NK-92 (cell line): ENCODE data around the gene BSCL2.
"Not testable (repeated sequence)": the region's sequence is repeated elsewhere in the genome, so short reads cannot be mapped to it uniquely, and the experiment has no call there.

ENCODE experiments used
- DNase-seq: peaks from one replicate; lab custom pipeline; 2025; ENCODE audit not compliant: unreplicated experiment; lab: John Stamatoyannopoulos, UW

The BSCL2 gene

GRCh38 chr11:62688491-62688890 is 18.7 kb downstream of the BSCL2 start:
- DNase-seq: no peak

GRCh38 chr11:62687508-62688396 is 19.5 kb downstream of the BSCL2 start:
- DNase-seq: no peak

- no peak for DNase-seq
These were observed 24.7 kb downstream of the BSCL2 start for GRCh38 chr11:62682518-62682917.

GRCh38 chr11:62680825-62681240 is 26.4 kb downstream of the BSCL2 start:
- no peak for DNase-seq

- no peak for DNase-seq
These were observed 28.2 kb downstream of the BSCL2 start, which contains the start of gene UBXN1 for GRCh38 chr11:62678770-62679696. Gene UBXN1, minus strand, starts transcription at chr11:62679073. Its CDS starts 150 bp downstream, at chr11:62678923.

- DNase-seq: no peak
These were observed 28.8 kb downstream of the BSCL2 start for GRCh38 chr11:62678433-62678769.

GRCh38 chr11:62677714-62678113 is 29.5 kb downstream of the BSCL2 start:
- no peak for DNase-seq

GRCh38 chr11:62677156-62677555 is 30.1 kb downstream of the BSCL2 start:
- no peak for DNase-seq

- DNase-seq: no peak
These were observed 30.5 kb downstream of the BSCL2 start for GRCh38 chr11:62676698-62677097.

- not testable (repeated sequence) for DNase-seq
These were observed 31.8 kb downstream of the BSCL2 start for GRCh38 chr11:62675415-62675814.

- no peak for DNase-seq
These were observed 34.1 kb downstream of the BSCL2 start for GRCh38 chr11:62673196-62673525.

GRCh38 chr11:62671608-62672389 is 35.4 kb downstream of the BSCL2 start, which contains the start of the genes LBHD1 and UQCC3:
Gene LBHD1, minus strand, starts transcription at chr11:62672267. Its CDS starts 2,236 bp downstream, at chr11:62670031.
Gene UQCC3, plus strand, starts transcription at chr11:62671673. Its CDS starts 73 bp downstream, at chr11:62671746.
- DNase-seq: no peak

GRCh38 chr11:62671236-62671607 is 36.0 kb downstream of the BSCL2 start:
- DNase-seq: no peak

GRCh38 chr11:62669420-62670161 is 37.6 kb downstream of the BSCL2 start:
- no peak for DNase-seq

GRCh38 chr11:62667460-62667859 is 39.8 kb downstream of the BSCL2 start:
- DNase-seq: no peak

GRCh38 chr11:62666259-62666926 is 40.8 kb downstream of the BSCL2 start:
- no peak for DNase-seq

- DNase-seq: no peak
These were observed 41.5 kb downstream of the BSCL2 start for GRCh38 chr11:62665599-62666258.

GRCh38 chr11:62665075-62665598 is 42.1 kb downstream of the BSCL2 start, which contains the start of the genes C11orf98 and CSKMT:
Gene C11orf98, minus strand, starts transcription at chr11:62665210. Its CDS starts 41 bp downstream, at chr11:62665169.
Gene CSKMT, plus strand, starts transcription at chr11:62665312. Its CDS starts 568 bp downstream, at chr11:62665880.
- DNase-seq: peak; percentile 72
